ENCODE data around the gene CDH22. TPM values are rescaled to one million over a fixed set of nuclear protein-coding genes. Genes with fewer than 3 reads are reported as not detected.

Gene CDH22
- total RNA-seq, 3 donors from 2014 or later = 0.15 to 0.66 (median 0.16) TPM

DNA sequence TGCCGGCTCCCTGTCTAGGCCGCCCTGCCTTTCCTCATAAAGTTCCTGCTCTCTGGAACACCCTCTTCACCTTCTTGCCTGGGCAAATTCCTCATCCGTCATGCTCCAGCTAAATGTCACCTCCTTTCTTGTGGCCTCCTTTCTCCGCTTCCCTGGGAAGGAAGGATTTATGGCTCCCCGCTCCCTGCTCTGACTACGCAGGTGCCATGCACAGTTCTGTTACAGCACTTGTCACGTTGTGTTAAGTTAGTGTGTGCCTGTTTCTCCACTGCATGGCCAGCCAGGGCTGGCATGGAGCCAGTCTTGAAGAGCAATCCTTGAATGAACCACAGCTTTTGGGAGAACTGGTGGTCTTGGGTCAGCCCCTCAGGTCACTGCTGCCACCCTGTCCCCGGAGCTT lies 128.4 kb downstream of the CDH22 start:
- H3K27ac ChIP-seq = no peak overlapping the region
- no peaks in the 10 kb centered on the region for H3K36me3 ChIP-seq
- no peaks in the 10 kb centered on the region for H3K9me3 ChIP-seq
- TF ChIP-seq, protein P1, sequence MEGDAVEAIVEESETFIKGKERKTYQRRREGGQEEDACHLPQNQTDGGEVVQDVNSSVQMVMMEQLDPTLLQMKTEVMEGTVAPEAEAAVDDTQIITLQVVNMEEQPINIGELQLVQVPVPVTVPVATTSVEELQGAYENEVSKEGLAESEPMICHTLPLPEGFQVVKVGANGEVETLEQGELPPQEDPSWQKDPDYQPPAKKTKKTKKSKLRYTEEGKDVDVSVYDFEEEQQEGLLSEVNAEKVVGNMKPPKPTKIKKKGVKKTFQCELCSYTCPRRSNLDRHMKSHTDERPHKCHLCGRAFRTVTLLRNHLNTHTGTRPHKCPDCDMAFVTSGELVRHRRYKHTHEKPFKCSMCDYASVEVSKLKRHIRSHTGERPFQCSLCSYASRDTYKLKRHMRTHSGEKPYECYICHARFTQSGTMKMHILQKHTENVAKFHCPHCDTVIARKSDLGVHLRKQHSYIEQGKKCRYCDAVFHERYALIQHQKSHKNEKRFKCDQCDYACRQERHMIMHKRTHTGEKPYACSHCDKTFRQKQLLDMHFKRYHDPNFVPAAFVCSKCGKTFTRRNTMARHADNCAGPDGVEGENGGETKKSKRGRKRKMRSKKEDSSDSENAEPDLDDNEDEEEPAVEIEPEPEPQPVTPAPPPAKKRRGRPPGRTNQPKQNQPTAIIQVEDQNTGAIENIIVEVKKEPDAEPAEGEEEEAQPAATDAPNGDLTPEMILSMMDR (IDR thresholded peaks at IDR 0.05) = no peak
- TF ChIP-seq POLR2A (IDR thresholded peaks at IDR 0.05) (no peak), POLR2AphosphoS5 (IDR thresholded peaks at IDR 0.05) (no peak)
- intact Hi-C loops (cut with DNase I; ENCODE audit: low total_unique reads) = no loop called here
- no peak overlapping the region for H3K4me3 ChIP-seq
- H3K4me1 ChIP-seq = no peaks in the 10 kb centered on the region
- no peak for DNase-seq (ENCODE audit: low spot score in 2 of 2)
- peaks cover 3 to 25% of the 10 kb centered on the region in 2 donors for H3K27me3 ChIP-seq

- no peaks in the 10 kb centered on the region for H3K4me1 ChIP-seq
- intact Hi-C loops (cut with DNase I; ENCODE audit: low total_unique reads) = no loop called here
- H3K27me3 ChIP-seq = peaks cover 9 to 33% of the 10 kb centered on the region in 2 donors
Observed at GRCh38 chr20:46178891-46179290, 129.4 kb downstream of the CDH22 start.

GRCh38 chr20:46177768-46178167 lies 130.5 kb downstream of the CDH22 start:
- H3K9me3 ChIP-seq = no peaks in the 10 kb centered on the region
- H3K27ac ChIP-seq = no peak overlapping the region
- no peaks in the 10 kb centered on the region for H3K36me3 ChIP-seq
- H3K4me1 ChIP-seq = no peaks in the 10 kb centered on the region
- peaks cover 13 to 43% of the 10 kb centered on the region in 2 donors for H3K27me3 ChIP-seq
- no peak overlapping the region for H3K4me3 ChIP-seq
- no peak for TF ChIP-seq POLR2A (IDR thresholded peaks at IDR 0.05)
- TF ChIP-seq, protein P1 (IDR thresholded peaks at IDR 0.05) = no peak
- no peak for TF ChIP-seq POLR2AphosphoS5 (IDR thresholded peaks at IDR 0.05)
- intact Hi-C loops (cut with DNase I; ENCODE audit: low total_unique reads) = no loop called here
- DNase-seq (ENCODE audit: low spot score in 2 of 2) = no peak

More at GRCh38 chr20:46178891-46179290, 129.4 kb downstream of the CDH22 start:
- Histone ChIP-seq H3K9me3 (no peaks in the 10 kb centered on the region), H3K27ac (no peak overlapping the region), H3K4me3 (no peak overlapping the region), H3K36me3 (no peaks in the 10 kb centered on the region)
- TF ChIP-seq POLR2AphosphoS5 (IDR thresholded peaks at IDR 0.05) = no peak
- TF ChIP-seq, protein P1 (IDR thresholded peaks at IDR 0.05) = no peak
- no peak for DNase-seq (ENCODE audit: low spot score in 2 of 2)

- intact Hi-C loops (cut with DNase I; ENCODE audit: low total_unique reads) = no loop called here
- H3K4me1 ChIP-seq = no peaks in the 10 kb centered on the region
- no peaks in the 10 kb centered on the region for H3K9me3 ChIP-seq
- H3K36me3 ChIP-seq = no peaks in the 10 kb centered on the region
- no peak overlapping the region for H3K4me3 ChIP-seq
- DNase-seq (ENCODE audit: low spot score in 2 of 2) = no peak
- H3K27me3 ChIP-seq = peaks cover 13 to 45% of the 10 kb centered on the region in 2 donors
- TF ChIP-seq POLR2A (IDR thresholded peaks at IDR 0.05) = no peak
- TF ChIP-seq POLR2AphosphoS5 (IDR thresholded peaks at IDR 0.05) = no peak
- TF ChIP-seq, protein P1 (IDR thresholded peaks at IDR 0.05) = no peak
- no peak overlapping the region for H3K27ac ChIP-seq
Observed at GRCh38 chr20:46176739-46177378, 131.4 kb downstream of the CDH22 start.

GRCh38 chr20:46175127-46175494 lies 133.2 kb downstream of the CDH22 start:
- no peak for DNase-seq (ENCODE audit: low spot score in 2 of 2)
- peaks cover 13 to 61% of the 10 kb centered on the region in 2 donors for H3K27me3 ChIP-seq
- no peaks in the 10 kb centered on the region for H3K4me1 ChIP-seq
- peak overlapping the region in 1 of 3 donors; percentile 60 for H3K4me3 ChIP-seq
- TF ChIP-seq POLR2A (IDR thresholded peaks at IDR 0.05) (no peak), POLR2AphosphoS5 (IDR thresholded peaks at IDR 0.05) (no peak)
- TF ChIP-seq, protein P1 (IDR thresholded peaks at IDR 0.05) = no peak
- intact Hi-C loops (cut with DNase I; ENCODE audit: low total_unique reads) = no loop called here
- H3K27ac ChIP-seq = no peak overlapping the region
- no peaks in the 10 kb centered on the region for H3K36me3 ChIP-seq
- no peaks in the 10 kb centered on the region for H3K9me3 ChIP-seq
